Lung (tissue), 12 donors: Measurements from ENCODE around the gene DLGAP4. TPM values are rescaled to one million over a fixed set of nuclear protein-coding genes. Genes with fewer than 3 reads are reported as not detected.

Experiments
- ATAC-seq: fragments of 200-7000 bp; cut with Tn5 transposase; one replicate; pipeline ENCODE4 v1.9.1; 2020; ENCODE audit warnings: moderate number of reproducible peaks; ENCODE audit not compliant: insufficient read depth, low FRiP score
- DNase-seq, 3 donors: peaks; one replicate each; pipeline ENCODE4 v3.0.0-alpha.2; 2013 to 2017
- H3K27ac ChIP-seq, 2 donors: one replicate each; pipeline ENCODE4 v1.5.1; 2013; ENCODE audit warnings: mild to moderate bottlenecking in 2 of 2, moderate library complexity in 2 of 2, control low read depth in 1 of 2, inconsistent platforms in 1 of 2, low read depth in 1 of 2, low read length in 1 of 2
- H3K27me3 ChIP-seq, 3 donors: one replicate each; pipeline ENCODE4 v1.5.1; 2013; ENCODE audit warnings: low read length in 2 of 3; ENCODE audit not compliant: control insufficient read depth in 3 of 3, insufficient read depth in 3 of 3
- H3K36me3 ChIP-seq, 4 donors: one replicate each; pipeline ENCODE4 v1.5.1; 2013; ENCODE audit warnings: low read length in 4 of 4, mild to moderate bottlenecking in 1 of 4, moderate library complexity in 1 of 4; ENCODE audit not compliant: control insufficient read depth in 4 of 4, insufficient read depth in 4 of 4
- H3K4me1 ChIP-seq, 5 donors: one replicate each; pipeline ENCODE4 v1.5.1; 2013; ENCODE audit warnings: low read length in 5 of 5, mild to moderate bottlenecking in 2 of 5, moderate library complexity in 1 of 5; ENCODE audit not compliant: control insufficient read depth in 5 of 5, insufficient read depth in 5 of 5
- H3K4me3 ChIP-seq: one replicate; pipeline ENCODE4 v1.5.1; 2013; ENCODE audit warnings: mild to moderate bottlenecking, control low read depth, moderate library complexity
- H3K9ac ChIP-seq, 2 donors: one replicate each; pipeline ENCODE4 v1.5.1; 2013; ENCODE audit warnings: low read length in 2 of 2, control low read depth in 1 of 2; ENCODE audit not compliant: insufficient read depth in 1 of 2
- H3K9me3 ChIP-seq, 4 donors: one replicate each; pipeline ENCODE4 v1.5.1; 2013; ENCODE audit warnings: low read length in 3 of 4, mild to moderate bottlenecking in 1 of 4, moderate library complexity in 1 of 4; ENCODE audit not compliant: control insufficient read depth in 4 of 4, insufficient read depth in 3 of 4
- WGBS, 2 donors: extraction: QIAGEN DNeasy Blood & Tissue Kit; methylation state at CpG; one replicate each; pipeline ENCODE4 v1.1.7; 2013; 5-methylcytosine and 5-hydroxymethylcytosine counted together
- polyA plus RNA-seq, 2 donors: library from polyadenylated mRNA; stranded (reverse); fragments of 200-250 nt; gene quantifications; one replicate each; pipeline ENCODE4 v1.2.1, GENCODE V29; 2013
- total RNA-seq, 2 donors: library from RNA; depleted of rRNA in 1 of 2; stranded (reverse); fragments of >200 nt in 1 of 2; gene quantifications; one replicate each; pipeline ENCODE4 v1.2.1, GENCODE V29; 2014 to 2021
- TF ChIP-seq, protein P1 (sequence below): IDR thresholded peaks from 2 replicates; pipeline ENCODE4 v1.5.1; 2012; ENCODE audit warnings: mild to moderate bottlenecking; ENCODE audit errors: control extremely low read depth, extremely low read depth
- donor health status: control.
- donor health status: control.
- donor health status: Bipolar disorder and iron deficiency.
- donor health status: healthy.
- donor health status: DM: yes; HTN: yes; CAD: no.

Gene DLGAP4
- total and polyA plus RNA-seq, 4 donors, result 34.6 to 67.6 (median 35.8) TPM

DNA sequence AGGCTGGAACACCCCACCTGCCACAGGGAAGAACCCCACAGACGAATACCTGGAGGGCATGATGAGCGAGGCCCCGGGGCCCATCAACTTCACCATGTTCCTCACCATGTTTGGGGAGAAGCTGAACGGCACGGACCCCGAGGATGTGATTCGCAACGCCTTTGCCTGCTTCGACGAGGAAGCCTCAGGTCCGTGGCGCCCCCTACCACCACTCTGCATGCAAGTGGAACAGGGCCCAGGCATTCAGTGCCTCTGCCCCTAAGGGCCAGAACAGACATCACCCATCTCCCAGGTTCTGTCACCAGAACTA lies 241.8 kb downstream of the DLGAP4 start:
- ATAC-seq, result no peak
- H3K9ac ChIP-seq, result no peak overlapping the region
- peaks cover 0 to 26% (median 9%) of the 10 kb centered on the region in 4 donors for H3K36me3 ChIP-seq
- no peak for DNase-seq
- no peak overlapping the region for H3K27ac ChIP-seq
- TF ChIP-seq, protein P1, sequence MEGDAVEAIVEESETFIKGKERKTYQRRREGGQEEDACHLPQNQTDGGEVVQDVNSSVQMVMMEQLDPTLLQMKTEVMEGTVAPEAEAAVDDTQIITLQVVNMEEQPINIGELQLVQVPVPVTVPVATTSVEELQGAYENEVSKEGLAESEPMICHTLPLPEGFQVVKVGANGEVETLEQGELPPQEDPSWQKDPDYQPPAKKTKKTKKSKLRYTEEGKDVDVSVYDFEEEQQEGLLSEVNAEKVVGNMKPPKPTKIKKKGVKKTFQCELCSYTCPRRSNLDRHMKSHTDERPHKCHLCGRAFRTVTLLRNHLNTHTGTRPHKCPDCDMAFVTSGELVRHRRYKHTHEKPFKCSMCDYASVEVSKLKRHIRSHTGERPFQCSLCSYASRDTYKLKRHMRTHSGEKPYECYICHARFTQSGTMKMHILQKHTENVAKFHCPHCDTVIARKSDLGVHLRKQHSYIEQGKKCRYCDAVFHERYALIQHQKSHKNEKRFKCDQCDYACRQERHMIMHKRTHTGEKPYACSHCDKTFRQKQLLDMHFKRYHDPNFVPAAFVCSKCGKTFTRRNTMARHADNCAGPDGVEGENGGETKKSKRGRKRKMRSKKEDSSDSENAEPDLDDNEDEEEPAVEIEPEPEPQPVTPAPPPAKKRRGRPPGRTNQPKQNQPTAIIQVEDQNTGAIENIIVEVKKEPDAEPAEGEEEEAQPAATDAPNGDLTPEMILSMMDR, result no peak
- no peaks in the 10 kb centered on the region for H3K9me3 ChIP-seq
- WGBS, 2 donors, result 74 to 80% methylated on average over 12 of the region's 12 CpGs
- peaks cover 0 to 14% (median 8%) of the 10 kb centered on the region in 5 donors for H3K4me1 ChIP-seq
- H3K4me3 ChIP-seq, result no peak overlapping the region
- H3K27me3 ChIP-seq, result no peaks in the 10 kb centered on the region

DNA sequence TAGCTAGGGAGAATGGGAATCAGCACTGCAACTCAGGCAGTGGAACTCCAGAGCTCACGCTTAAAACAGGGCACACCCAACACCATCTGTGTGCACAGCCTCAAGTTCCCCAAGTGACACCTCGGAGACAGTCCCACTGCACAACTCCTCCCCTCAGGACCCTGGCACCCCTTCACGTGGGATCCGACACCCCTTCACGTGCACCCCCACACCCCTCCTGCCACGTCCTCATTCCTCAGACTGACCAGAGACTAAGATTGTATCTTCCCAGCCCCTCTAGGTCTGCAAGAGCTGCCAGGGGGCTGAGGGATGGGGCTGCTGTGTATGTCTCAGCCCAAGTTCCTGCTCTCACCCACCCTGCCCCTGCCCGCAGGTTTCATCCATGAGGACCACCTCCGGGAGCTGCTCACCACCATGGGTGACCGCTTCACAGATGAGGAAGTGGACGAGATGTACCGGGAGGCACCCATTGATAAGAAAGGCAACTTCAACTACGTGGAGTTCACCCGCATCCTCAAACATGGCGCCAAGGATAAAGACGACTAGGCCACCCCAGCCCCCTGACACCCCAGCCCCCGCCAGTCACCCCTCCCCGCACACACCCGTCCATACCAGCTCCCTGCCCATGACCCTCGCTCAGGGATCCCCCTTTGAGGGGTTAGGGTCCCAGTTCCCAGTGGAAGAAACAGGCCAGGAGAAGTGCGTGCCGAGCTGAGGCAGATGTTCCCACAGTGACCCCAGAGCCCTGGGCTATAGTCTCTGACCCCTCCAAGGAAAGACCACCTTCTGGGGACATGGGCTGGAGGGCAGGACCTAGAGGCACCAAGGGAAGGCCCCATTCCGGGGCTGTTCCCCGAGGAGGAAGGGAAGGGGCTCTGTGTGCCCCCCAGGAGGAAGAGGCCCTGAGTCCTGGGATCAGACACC lies 242.8 kb downstream of the DLGAP4 start:
- 88 to 90% methylated on average over 22 to 23 of the region's 23 CpGs for WGBS, 2 donors
- TF ChIP-seq, protein P1, result no peak

DNA sequence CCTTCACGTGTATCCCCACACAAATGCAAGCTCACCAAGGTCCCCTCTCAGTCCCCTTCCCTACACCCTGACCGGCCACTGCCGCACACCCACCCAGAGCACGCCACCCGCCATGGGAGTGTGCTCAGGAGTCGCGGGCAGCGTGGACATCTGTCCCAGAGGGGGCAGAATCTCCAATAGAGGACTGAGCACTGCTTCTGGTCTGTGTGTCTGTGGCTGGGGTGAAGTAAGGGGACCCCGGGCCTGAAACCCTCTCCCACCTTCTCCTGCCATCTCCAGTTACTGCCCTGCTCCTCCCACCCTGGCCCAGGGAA lies 243.4 kb downstream of the DLGAP4 start:
- ATAC-seq, result no peak
- no peak for DNase-seq
- 85 to 90% methylated on average over 5 to 9 of the region's 9 CpGs for WGBS, 2 donors
- Histone ChIP-seq H3K4me3 (no peak overlapping the region), H3K9ac (no peak overlapping the region), H3K4me1 (peaks cover 0 to 2% (median 0%) of the 10 kb centered on the region in 5 donors), H3K36me3 (peaks cover 0 to 26% (median 9%) of the 10 kb centered on the region in 4 donors), H3K9me3 (no peaks in the 10 kb centered on the region), H3K27ac (no peak overlapping the region), H3K27me3 (no peaks in the 10 kb centered on the region)
- TF ChIP-seq, protein P1, result no peak

More for the DNA sequence above, 242.8 kb downstream of the DLGAP4 start:
- no peaks in the 10 kb centered on the region for H3K9me3 ChIP-seq
- H3K4me1 ChIP-seq, result peaks cover 0 to 5% (median 0%) of the 10 kb centered on the region in 5 donors
- H3K27me3 ChIP-seq, result no peaks in the 10 kb centered on the region
- no peak overlapping the region for H3K9ac ChIP-seq
- peaks cover 0 to 26% (median 9%) of the 10 kb centered on the region in 4 donors for H3K36me3 ChIP-seq
- H3K27ac ChIP-seq, result no peak overlapping the region
- no peak for DNase-seq
- H3K4me3 ChIP-seq, result no peak overlapping the region
- no peak for ATAC-seq
